ENCODE data around the gene WNT7A. TPM values are rescaled to one million over a fixed set of nuclear protein-coding genes. Genes with fewer than 3 reads are reported as not detected.

WNT7A gene
- total RNA-seq, 2 donors from 2014 or later, result 0.11 TPM; not detected in 1

DNA sequence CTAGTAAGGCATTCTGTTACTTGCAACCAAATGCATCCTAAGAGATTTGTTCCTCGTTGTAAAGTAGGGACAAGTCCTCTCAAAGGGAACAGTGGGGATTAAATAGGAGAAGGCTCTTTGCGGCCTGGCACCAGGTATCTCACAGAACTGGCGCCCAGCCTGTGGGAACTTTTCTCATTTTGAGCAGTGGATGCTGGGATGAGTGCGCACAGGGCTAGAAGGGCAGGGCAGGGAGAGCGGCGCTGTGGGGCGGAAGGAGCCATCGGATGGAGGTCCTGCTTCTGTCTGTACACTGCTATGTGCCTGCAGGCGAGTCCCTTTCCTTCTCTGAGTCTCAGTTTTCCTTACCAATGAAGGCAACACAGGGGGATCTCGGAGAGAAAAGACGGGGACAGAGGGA is 50.6 kb downstream of the WNT7A start:
- H3K36me3 ChIP-seq, result no peaks in the 10 kb centered on the region
- H3K4me3 ChIP-seq, result no peak overlapping the region
- DNase-seq (ENCODE audit: low spot score), result no peak
- no peaks in the 10 kb centered on the region for H3K27me3 ChIP-seq (replicated peaks; ENCODE audit: insufficient read depth)
- intact Hi-C loops (cut with DNase I), result no loop called here
- TF ChIP-seq POLR2A (IDR thresholded peaks at IDR 0.05) (no peak), POLR2AphosphoS5 (IDR thresholded peaks at IDR 0.05) (no peak)
- TF ChIP-seq, protein P1, sequence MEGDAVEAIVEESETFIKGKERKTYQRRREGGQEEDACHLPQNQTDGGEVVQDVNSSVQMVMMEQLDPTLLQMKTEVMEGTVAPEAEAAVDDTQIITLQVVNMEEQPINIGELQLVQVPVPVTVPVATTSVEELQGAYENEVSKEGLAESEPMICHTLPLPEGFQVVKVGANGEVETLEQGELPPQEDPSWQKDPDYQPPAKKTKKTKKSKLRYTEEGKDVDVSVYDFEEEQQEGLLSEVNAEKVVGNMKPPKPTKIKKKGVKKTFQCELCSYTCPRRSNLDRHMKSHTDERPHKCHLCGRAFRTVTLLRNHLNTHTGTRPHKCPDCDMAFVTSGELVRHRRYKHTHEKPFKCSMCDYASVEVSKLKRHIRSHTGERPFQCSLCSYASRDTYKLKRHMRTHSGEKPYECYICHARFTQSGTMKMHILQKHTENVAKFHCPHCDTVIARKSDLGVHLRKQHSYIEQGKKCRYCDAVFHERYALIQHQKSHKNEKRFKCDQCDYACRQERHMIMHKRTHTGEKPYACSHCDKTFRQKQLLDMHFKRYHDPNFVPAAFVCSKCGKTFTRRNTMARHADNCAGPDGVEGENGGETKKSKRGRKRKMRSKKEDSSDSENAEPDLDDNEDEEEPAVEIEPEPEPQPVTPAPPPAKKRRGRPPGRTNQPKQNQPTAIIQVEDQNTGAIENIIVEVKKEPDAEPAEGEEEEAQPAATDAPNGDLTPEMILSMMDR (IDR thresholded peaks at IDR 0.05), result no peak
- no peaks in the 10 kb centered on the region for H3K4me1 ChIP-seq (replicated peaks)
- no peaks in the 10 kb centered on the region for H3K9me3 ChIP-seq
- 90% methylated on average over 11 of the region's 11 CpGs for WGBS
- no peak overlapping the region for H3K27ac ChIP-seq

DNA sequence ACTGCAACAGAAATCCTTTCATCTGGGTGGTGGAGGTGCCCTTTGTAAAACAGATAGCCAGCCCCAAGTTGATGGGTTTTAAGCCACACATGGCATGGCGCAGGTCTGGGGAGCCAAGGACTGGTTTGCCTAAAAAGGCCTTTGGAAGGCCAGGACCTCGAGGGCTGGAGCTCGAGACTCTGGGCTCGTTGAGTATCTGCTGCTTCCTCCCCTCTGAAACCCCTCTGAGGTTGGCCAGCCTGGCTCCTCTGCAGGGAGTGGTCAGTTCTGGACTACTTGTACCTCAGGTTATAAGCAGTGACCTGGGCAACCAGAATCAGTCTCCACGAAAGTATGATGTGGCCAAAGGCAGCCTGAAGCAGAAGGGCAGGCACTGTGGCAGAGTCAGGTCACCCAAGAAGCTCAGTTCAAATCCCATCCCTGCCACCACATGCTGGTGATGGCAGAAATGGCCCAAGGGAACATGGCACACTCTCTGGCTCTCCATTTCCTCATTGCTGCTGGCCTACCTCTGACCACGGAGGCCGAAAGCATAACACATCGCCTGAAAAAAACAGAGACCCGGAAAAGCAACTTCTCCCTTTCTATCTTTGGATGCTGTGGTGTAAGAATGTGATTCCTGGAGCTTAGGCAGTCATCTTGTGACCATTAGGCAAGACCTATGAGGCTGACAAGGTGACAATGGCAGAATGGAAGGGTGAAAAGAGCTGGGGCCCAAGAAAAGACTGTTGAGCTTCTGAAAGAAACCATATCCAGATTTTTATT is 51.2 kb downstream of the WNT7A start:
- no peaks in the 10 kb centered on the region for H3K4me1 ChIP-seq (replicated peaks)
- TF ChIP-seq, protein P1 (IDR thresholded peaks at IDR 0.05), result no peak
- TF ChIP-seq POLR2A (IDR thresholded peaks at IDR 0.05) (no peak), POLR2AphosphoS5 (IDR thresholded peaks at IDR 0.05) (no peak)
- WGBS, result 95% methylated on average over 9 of the region's 9 CpGs

DNA sequence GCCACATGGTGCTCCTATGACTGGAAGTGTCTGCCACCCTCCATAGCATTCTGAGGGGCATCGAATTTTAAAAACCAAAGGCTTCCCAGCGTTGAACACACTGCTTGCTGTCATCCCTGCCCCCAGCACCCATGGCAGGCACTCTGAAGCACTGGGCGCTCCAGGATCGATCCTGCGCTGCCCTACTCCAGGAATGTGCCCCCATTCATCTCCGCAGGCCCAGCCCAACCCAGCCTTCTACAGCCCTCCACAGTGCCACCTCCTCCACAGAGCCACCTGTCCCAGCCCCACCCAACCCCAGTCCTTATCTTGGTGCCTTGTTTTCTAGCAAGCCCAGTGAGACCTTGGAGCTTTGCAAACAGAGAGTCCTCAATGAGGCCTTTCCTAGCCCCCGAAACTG is 52.2 kb downstream of the WNT7A start:
- DNase-seq (ENCODE audit: low spot score), result no peak
- intact Hi-C loops (cut with DNase I), result no loop called here
- 87% methylated on average over 7 of the region's 7 CpGs for WGBS

More for the DNA sequence above, 51.2 kb downstream of the WNT7A start:
- Histone ChIP-seq H3K9me3 (no peaks in the 10 kb centered on the region), H3K27ac (no peak overlapping the region), H3K27me3 (replicated peaks; ENCODE audit: insufficient read depth) (no peaks in the 10 kb centered on the region), H3K36me3 (no peaks in the 10 kb centered on the region), H3K4me3 (no peak overlapping the region)
- DNase-seq (ENCODE audit: low spot score), result no peak
- intact Hi-C loops (cut with DNase I), result no loop called here

DNA sequence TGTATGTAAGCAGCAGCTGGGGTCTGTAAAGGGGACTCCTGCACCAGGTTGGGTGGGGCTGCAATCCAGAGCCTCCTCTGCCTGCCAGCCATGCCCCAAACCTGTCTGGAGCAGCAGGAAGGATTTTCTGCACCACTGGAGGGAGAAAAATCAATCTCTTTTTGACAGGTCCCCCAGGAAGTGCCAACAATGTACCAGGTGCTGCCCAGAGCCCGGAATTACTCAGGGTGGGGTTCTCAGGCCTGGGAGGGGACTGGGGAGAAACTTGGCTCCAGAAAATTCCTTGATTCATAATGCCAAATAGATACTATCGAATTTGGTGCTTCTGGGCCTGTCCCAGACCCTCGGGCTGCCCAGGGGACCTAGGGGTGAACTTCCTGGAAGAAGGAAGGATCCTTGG is 52.6 kb downstream of the WNT7A start:
- 30% methylated on average over 3 of the region's 3 CpGs for WGBS
- H3K4me1 ChIP-seq (replicated peaks), result no peaks in the 10 kb centered on the region
- H3K36me3 ChIP-seq, result no peaks in the 10 kb centered on the region
- no peak overlapping the region for H3K4me3 ChIP-seq
- H3K27me3 ChIP-seq (replicated peaks; ENCODE audit: insufficient read depth), result no peaks in the 10 kb centered on the region
- no peak overlapping the region for H3K27ac ChIP-seq
- DNase-seq (ENCODE audit: low spot score), result no peak
- intact Hi-C loops (cut with DNase I), result no loop called here
- no peak for TF ChIP-seq POLR2A (IDR thresholded peaks at IDR 0.05)
- TF ChIP-seq POLR2AphosphoS5 (IDR thresholded peaks at IDR 0.05), result no peak
- TF ChIP-seq, protein P1 (IDR thresholded peaks at IDR 0.05), result no peak
- no peaks in the 10 kb centered on the region for H3K9me3 ChIP-seq

More for the DNA sequence above, 52.2 kb downstream of the WNT7A start:
- no peaks in the 10 kb centered on the region for H3K36me3 ChIP-seq
- H3K4me1 ChIP-seq (replicated peaks), result no peaks in the 10 kb centered on the region
- H3K27ac ChIP-seq, result no peak overlapping the region
- TF ChIP-seq, protein P1 (IDR thresholded peaks at IDR 0.05), result no peak
- no peak for TF ChIP-seq POLR2A (IDR thresholded peaks at IDR 0.05)
- no peak for TF ChIP-seq POLR2AphosphoS5 (IDR thresholded peaks at IDR 0.05)
- no peaks in the 10 kb centered on the region for H3K9me3 ChIP-seq
- no peak overlapping the region for H3K4me3 ChIP-seq
- H3K27me3 ChIP-seq (replicated peaks; ENCODE audit: insufficient read depth), result no peaks in the 10 kb centered on the region

DNA sequence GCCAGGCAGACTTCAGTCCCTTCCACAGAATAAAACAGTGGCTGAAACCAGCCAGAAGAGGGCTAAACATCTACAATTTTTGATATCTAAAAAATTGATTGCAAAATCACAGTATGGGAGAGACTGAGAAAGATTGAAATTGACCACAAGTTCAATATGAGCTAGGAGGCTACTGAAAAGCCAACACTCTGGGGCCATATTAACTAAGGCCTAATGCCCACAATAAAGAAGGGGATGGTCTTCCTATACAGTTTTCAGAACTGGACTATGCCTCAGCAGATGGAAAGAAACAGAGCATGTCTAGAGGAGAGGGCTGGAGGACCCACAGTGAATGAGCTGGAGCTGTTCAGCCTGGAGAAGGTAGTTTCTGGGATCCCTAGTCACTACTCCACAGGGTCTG is 53.2 kb downstream of the WNT7A start:
- Histone ChIP-seq H3K4me3 (no peak overlapping the region), H3K36me3 (no peaks in the 10 kb centered on the region), H3K27me3 (replicated peaks; ENCODE audit: insufficient read depth) (no peaks in the 10 kb centered on the region), H3K9me3 (no peaks in the 10 kb centered on the region), H3K27ac (no peak overlapping the region), H3K4me1 (replicated peaks) (no peaks in the 10 kb centered on the region)
- intact Hi-C loops (cut with DNase I), result no loop called here
- DNase-seq (ENCODE audit: low spot score), result no peak
- TF ChIP-seq, protein P1 (IDR thresholded peaks at IDR 0.05), result no peak
- no peak for TF ChIP-seq POLR2A (IDR thresholded peaks at IDR 0.05)
- TF ChIP-seq POLR2AphosphoS5 (IDR thresholded peaks at IDR 0.05), result no peak

All from prostate gland (tissue), 2 donors.